Testis (tissue), 3 donors: ENCODE results near the gene RPL22L1. TPM values are rescaled to one million over a fixed set of nuclear protein-coding genes. Genes with fewer than 3 reads are reported as not detected.

ENCODE experiments used
- DNase-seq: peaks from one replicate; pipeline ENCODE4 v3.0.0-alpha.2; 2019
- H3K27ac ChIP-seq, 2 donors: fragments of 200-600 bp; sonication (generic); one replicate each; pipeline ENCODE4 v1.5.1; 2019
- H3K27me3 ChIP-seq: fragments of 200-600 bp; sonication (generic); one replicate; pipeline ENCODE4 v1.5.1; 2019
- H3K36me3 ChIP-seq: fragments of 200-600 bp; sonication (generic); one replicate; pipeline ENCODE4 v1.5.1; 2017; ENCODE audit warnings: low read depth; ENCODE audit errors: missing control alignments
- H3K4me1 ChIP-seq: fragments of 200-600 bp; sonication (generic); one replicate; pipeline ENCODE4 v1.5.1; 2019
- H3K4me3 ChIP-seq, 2 donors: fragments of 200-600 bp; sonication (generic); one replicate each; pipeline ENCODE4 v1.5.1; 2017 to 2019
- H3K9me3 ChIP-seq: fragments of 200-600 bp; sonication (generic); one replicate; pipeline ENCODE4 v1.5.1; 2017
- POLR2A ChIP-seq: fragments of 450-650 bp; IDR thresholded peaks from one replicate; pipeline ENCODE4 v1.6.1; 2017; ENCODE audit warnings: antibody characterized with exemption, mild to moderate bottlenecking, moderate library complexity
- WGBS, 2 donors: methylation state at CpG; one replicate each; pipeline ENCODE4 v1.1.5; 2018; 5-methylcytosine and 5-hydroxymethylcytosine counted together
- intact Hi-C: fragments of 100-400 bp; cut with DNase I; formaldehyde crosslinking; loops from one replicate; pipeline ENCODE4 v1.15.1; 2023; ENCODE audit warnings: low total_unique reads
- polyA plus RNA-seq: library from polyadenylated mRNA; stranded (reverse); fragments of 350-450 nt; fragmentation: Illumina TruSeq; extraction: RNeasy Lipid Tissue Mini Kit (QIAGEN cat#74804); gene quantifications from one replicate; pipeline ENCODE4 v1.2.3, GENCODE V29; 2014; ENCODE audit warnings: low read depth, low replicate concordance; ENCODE audit not compliant: insufficient read depth
- total RNA-seq, 2 donors: library from RNA; depleted of rRNA; stranded (reverse); fragments of >200 nt; gene quantifications; one replicate each; pipeline ENCODE4 v1.2.3, GENCODE V29; 2016
- TF ChIP-seq, protein P1 (sequence below), 3 experiments: fragments of 450-650 bp in 2 of 3; fragments of 200-600 bp in 1 of 3; sonication (generic) in 1 of 3; IDR thresholded peaks; one replicate each; pipeline ENCODE4 v1.5.1; 2016 to 2019; ENCODE audit warnings: antibody characterized with exemption in 3 of 3, mild to moderate bottlenecking in 2 of 3, moderate library complexity in 1 of 3

Gene RPL22L1
- total and polyA plus RNA-seq, 3 donors from 2014 or later, result 27.2 to 40.6 (median 28.4) TPM

DNA sequence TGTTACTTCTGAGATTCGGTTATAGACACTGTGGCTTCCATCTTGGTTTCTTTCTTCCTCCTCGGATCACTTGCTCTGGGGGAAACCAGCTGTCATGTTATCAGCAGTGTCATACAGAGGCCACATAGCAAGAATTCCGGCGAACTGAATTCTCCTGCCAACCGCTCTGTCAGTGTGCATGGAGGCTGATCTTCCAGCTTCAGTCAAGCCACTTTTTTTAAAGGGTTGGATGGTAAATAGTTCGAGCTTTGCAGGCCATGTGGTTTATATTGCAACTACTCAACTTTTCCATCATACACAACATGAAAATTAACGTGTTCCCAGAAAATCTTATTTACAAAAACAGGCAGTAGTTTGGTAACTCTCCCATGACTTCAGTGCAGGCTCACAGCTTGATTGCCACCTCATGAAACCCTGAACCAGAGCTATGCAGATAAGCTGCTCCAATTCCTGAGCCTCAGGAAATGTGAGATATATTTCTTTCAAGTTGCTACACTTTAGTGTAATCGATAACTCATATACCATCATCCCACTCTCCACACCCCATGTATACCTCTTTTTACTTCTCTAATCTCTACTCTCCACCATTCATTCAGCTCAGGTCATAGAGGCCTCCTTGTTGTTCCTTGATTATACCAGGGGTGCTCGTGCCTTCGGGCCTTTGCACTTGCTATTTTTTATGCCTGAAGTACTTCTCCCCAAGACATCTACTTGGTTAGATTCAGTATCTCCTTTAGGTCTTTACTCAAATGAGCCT is 7.2 kb downstream of the RPL22L1 start:
- H3K27me3 ChIP-seq, result no peaks in the 10 kb centered on the region
- no peak for DNase-seq
- no peak overlapping the region for H3K4me3 ChIP-seq
- WGBS, 2 donors, result 82 to 86% methylated on average over 10 of the region's 10 CpGs
- TF ChIP-seq, protein P1, sequence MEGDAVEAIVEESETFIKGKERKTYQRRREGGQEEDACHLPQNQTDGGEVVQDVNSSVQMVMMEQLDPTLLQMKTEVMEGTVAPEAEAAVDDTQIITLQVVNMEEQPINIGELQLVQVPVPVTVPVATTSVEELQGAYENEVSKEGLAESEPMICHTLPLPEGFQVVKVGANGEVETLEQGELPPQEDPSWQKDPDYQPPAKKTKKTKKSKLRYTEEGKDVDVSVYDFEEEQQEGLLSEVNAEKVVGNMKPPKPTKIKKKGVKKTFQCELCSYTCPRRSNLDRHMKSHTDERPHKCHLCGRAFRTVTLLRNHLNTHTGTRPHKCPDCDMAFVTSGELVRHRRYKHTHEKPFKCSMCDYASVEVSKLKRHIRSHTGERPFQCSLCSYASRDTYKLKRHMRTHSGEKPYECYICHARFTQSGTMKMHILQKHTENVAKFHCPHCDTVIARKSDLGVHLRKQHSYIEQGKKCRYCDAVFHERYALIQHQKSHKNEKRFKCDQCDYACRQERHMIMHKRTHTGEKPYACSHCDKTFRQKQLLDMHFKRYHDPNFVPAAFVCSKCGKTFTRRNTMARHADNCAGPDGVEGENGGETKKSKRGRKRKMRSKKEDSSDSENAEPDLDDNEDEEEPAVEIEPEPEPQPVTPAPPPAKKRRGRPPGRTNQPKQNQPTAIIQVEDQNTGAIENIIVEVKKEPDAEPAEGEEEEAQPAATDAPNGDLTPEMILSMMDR (IDR thresholded peaks at IDR 0.05), result no peak
- TF ChIP-seq POLR2A, result no peak
- H3K9me3 ChIP-seq, result no peaks in the 10 kb centered on the region
- H3K4me1 ChIP-seq, result no peaks in the 10 kb centered on the region
- intact Hi-C loops, result no loop called here
- no peaks in the 10 kb centered on the region for H3K36me3 ChIP-seq
- H3K27ac ChIP-seq, result no peak overlapping the region

DNA sequence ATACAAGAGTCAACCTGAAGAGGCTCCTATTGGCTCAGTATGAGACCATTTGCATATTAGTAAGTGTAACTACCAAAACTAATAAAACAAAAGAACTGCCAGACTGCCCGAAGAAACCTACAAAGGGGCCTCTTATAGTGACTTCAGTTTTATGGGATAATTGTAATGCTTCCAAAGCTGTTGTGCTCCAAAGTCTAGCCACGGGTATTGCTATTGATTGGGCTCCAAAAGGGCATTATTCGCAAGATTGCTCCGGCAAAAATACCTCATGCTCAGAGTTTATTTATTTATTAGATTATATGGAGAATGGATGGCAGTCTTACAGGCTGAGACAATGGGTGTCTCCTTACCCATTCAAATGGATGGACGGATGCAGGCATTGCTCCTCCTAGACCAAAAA is 11.4 kb downstream of the RPL22L1 start:
- Histone ChIP-seq H3K27ac (no peak overlapping the region), H3K27me3 (no peaks in the 10 kb centered on the region), H3K9me3 (no peaks in the 10 kb centered on the region), H3K4me3 (no peak overlapping the region), H3K4me1 (no peaks in the 10 kb centered on the region), H3K36me3 (no peaks in the 10 kb centered on the region)
- DNase-seq, result no peak
- 77 to 89% methylated on average over 5 of the region's 5 CpGs for WGBS, 2 donors
- intact Hi-C loops, result no loop called here
- no peak for TF ChIP-seq POLR2A
- TF ChIP-seq, protein P1 (IDR thresholded peaks at IDR 0.05), result no peak

DNA sequence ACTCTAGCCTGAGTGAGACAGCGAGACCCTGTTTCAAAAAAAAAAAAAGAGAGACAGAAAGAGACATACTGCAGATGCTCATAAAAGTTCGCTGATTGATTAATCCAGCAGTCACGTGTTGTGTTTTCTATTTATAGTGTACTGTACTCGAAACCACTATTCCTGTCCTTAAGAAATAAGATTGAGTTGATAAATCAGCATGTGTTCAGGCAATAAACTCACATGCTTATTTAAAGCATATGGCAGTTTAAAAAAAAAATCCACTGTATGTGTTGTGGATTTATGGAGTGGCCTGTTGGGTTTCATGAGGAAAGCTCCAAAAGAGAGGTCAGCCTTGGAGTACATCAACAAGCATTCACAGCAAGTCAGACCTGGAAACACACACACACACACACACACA is 17.7 kb downstream of the RPL22L1 start:
- no peaks in the 10 kb centered on the region for H3K9me3 ChIP-seq
- 88 to 91% methylated on average over 4 of the region's 4 CpGs for WGBS, 2 donors
- H3K36me3 ChIP-seq, result no peaks in the 10 kb centered on the region
- H3K27me3 ChIP-seq, result no peaks in the 10 kb centered on the region
- H3K4me1 ChIP-seq, result no peaks in the 10 kb centered on the region
- intact Hi-C loops, result no loop called here
- DNase-seq, result no peak
- H3K27ac ChIP-seq, result no peak overlapping the region
- H3K4me3 ChIP-seq, result no peak overlapping the region
- TF ChIP-seq, protein P1 (IDR thresholded peaks at IDR 0.05), result no peak
- TF ChIP-seq POLR2A, result no peak

DNA sequence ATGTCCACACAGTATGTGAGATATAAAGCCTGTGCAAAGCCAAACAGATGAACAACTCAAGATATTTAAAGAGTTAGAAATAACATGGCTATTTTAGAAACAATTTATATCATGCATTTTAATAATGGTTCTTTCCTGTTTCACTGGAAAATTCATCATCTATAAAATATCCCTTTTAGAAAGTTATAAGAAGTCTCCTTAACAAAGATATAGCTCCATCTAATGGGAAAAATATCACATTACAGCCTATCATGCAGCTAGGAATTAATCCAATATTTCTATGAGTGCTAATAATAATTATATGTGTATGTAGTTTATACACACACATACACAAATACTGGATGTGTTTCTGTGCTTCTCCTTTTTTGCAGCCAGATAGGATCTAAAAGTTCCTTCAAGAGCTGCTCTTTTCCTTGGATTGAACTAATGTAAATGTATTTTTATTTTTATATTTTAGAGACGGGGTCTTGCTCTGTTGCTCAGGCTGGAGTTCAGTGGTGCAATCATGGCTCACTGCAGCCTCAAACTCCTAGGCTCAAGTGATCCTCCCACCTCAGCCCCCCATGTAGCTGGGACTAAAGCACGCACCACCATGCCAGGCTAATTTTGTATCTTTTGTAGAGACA is 21.6 kb downstream of the RPL22L1 start:
- H3K9me3 ChIP-seq, result no peaks in the 10 kb centered on the region
- H3K36me3 ChIP-seq, result no peaks in the 10 kb centered on the region
- DNase-seq, result no peak
- 93 to 96% methylated on average over 2 of the region's 2 CpGs for WGBS, 2 donors
- H3K4me3 ChIP-seq, result no peak overlapping the region
- H3K27ac ChIP-seq, result no peak overlapping the region
- no peaks in the 10 kb centered on the region for H3K4me1 ChIP-seq
- H3K27me3 ChIP-seq, result no peaks in the 10 kb centered on the region
- intact Hi-C loops, result no loop called here
- TF ChIP-seq, protein P1 (IDR thresholded peaks at IDR 0.05), result peak in 1 of 3 experiments; percentile 50
- TF ChIP-seq POLR2A, result no peak

DNA sequence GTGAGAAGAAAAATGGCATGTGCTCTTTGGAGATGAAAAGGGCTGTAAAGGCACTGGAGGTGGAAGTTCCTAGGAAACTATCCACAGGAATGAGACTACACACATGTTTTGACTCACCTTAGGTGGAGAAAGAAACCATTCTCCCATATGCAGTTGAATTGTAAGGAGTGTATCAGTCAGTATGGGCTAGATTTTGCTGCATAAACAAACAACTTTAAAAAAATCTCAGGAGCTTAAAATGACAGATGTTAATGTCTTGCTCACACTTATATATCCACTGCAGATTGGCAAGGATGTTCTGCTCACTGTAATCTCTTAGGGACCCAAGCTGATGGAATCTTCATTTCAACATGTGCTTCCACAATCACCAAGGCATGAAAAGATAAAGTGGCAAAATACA is 25.6 kb downstream of the RPL22L1 start:
- Histone ChIP-seq H3K9me3 (no peaks in the 10 kb centered on the region), H3K27me3 (no peaks in the 10 kb centered on the region), H3K27ac (no peak overlapping the region), H3K36me3 (no peaks in the 10 kb centered on the region), H3K4me3 (no peak overlapping the region), H3K4me1 (no peaks in the 10 kb centered on the region)
- DNase-seq, result no peak
- TF ChIP-seq, protein P1 (IDR thresholded peaks at IDR 0.05), result no peak
- intact Hi-C loops, result no loop called here
